ENCODE measurements around the gene PADI2.

DNA sequence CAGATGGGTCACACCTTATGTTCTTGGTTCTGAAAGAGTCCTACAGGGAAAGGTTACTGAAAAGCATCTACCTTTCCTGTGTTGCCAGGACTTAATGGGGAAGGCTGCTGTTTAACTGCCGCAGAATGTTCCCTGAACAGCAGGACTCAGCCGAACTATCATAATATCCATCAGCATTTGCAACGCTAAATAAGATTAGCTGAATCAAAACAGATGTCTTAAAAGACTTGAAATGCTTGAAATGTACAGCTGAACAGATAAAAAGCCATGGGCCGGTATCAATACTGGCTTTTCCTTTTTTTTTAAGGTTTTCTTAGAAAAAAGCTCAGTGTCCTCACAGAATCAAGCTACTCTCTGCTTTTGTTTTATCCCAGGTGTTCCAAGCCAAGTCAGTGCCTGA, 87.8 kb downstream of the PADI2 start:
- TF ChIP-seq CTCF (IDR thresholded peaks at IDR 0.05 in 4 of 5, conservative IDR thresholded peaks at IDR 0.05 in 1 of 5) (no peak), POLR2A (IDR thresholded peaks at IDR 0.05) (no peak)

All from gastrocnemius medialis (tissue), 4 donors.